Hepatocyte (in vitro differentiated cells): ENCODE results near the gene TMEM164.

Source experiments
- EZH2 ChIP-seq: fragments of 200-600 bp; sonication (generic); IDR thresholded peaks from 2 replicates; pipeline ENCODE4 v1.6.1; 2016; ENCODE audit warnings: antibody characterized with exemption, mild to moderate bottlenecking, borderline replicate concordance
- TF ChIP-seq, protein P1 (sequence below): fragments of 200-600 bp; sonication (generic); IDR thresholded peaks from 2 replicates; pipeline ENCODE4 v1.5.1; 2016; ENCODE audit warnings: antibody characterized with exemption, mild to moderate bottlenecking; ENCODE audit not compliant: poor library complexity

DNA sequence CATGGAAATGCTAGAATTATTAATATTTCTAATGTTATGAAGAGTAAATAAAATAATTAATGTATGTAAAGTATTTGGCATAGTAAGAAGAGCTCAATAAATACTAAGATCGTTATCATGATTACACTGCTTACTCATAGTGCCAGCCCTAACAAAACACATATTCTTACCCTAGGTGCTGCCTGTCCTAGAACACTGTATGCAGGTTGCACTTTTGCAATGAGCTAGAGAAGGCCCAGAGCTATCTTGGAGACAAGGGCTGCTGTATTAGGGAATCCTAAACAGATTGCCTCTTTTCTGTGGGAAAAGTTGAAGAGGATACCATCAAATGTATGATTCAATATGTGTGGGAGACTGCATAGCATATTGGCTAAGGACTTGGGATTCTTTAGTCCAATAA is 48.0 kb upstream of the TMEM164 start:
- TF ChIP-seq, protein P1, sequence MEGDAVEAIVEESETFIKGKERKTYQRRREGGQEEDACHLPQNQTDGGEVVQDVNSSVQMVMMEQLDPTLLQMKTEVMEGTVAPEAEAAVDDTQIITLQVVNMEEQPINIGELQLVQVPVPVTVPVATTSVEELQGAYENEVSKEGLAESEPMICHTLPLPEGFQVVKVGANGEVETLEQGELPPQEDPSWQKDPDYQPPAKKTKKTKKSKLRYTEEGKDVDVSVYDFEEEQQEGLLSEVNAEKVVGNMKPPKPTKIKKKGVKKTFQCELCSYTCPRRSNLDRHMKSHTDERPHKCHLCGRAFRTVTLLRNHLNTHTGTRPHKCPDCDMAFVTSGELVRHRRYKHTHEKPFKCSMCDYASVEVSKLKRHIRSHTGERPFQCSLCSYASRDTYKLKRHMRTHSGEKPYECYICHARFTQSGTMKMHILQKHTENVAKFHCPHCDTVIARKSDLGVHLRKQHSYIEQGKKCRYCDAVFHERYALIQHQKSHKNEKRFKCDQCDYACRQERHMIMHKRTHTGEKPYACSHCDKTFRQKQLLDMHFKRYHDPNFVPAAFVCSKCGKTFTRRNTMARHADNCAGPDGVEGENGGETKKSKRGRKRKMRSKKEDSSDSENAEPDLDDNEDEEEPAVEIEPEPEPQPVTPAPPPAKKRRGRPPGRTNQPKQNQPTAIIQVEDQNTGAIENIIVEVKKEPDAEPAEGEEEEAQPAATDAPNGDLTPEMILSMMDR: no peak
- no peak for TF ChIP-seq EZH2
